Ishikawa (cell line): ENCODE data around the gene RPL15.
A peak's percentile ranks its signal among the peaks of the same experiment; 100 is the strongest.

ENCODE experiments used
- CEBPB ChIP-seq: IDR thresholded peaks from 2 replicates; pipeline ENCODE4 v1.6.1; 2012
- CREB1 ChIP-seq: IDR thresholded peaks from 2 replicates; pipeline ENCODE4 v1.6.1; 2012; ENCODE audit warnings: low read depth
- EGR1 ChIP-seq: IDR thresholded peaks from 2 replicates; pipeline ENCODE4 v1.6.1; 2012
- EP300 ChIP-seq: IDR thresholded peaks from 2 replicates; pipeline ENCODE4 v1.6.1; 2012; ENCODE audit warnings: borderline replicate concordance
- FOXM1 ChIP-seq: IDR thresholded peaks from 2 replicates; pipeline ENCODE4 v1.6.1; 2012; ENCODE audit warnings: low read depth, borderline replicate concordance
- NFIC ChIP-seq: IDR thresholded peaks from 2 replicates; pipeline ENCODE4 v1.6.1; 2012
- RAD21 ChIP-seq: IDR thresholded peaks from 2 replicates; pipeline ENCODE4 v1.6.1; 2012; ENCODE audit warnings: low read depth
- TAF1 ChIP-seq: IDR thresholded peaks from 2 replicates; pipeline ENCODE4 v1.6.1; 2012; ENCODE audit warnings: low read depth, mild to moderate bottlenecking
- TCF12 ChIP-seq: IDR thresholded peaks from 2 replicates; pipeline ENCODE4 v1.6.1; 2012; ENCODE audit warnings: low read depth
- TEAD4 ChIP-seq: IDR thresholded peaks from 2 replicates; pipeline ENCODE4 v1.6.1; 2012
- YY1 ChIP-seq: IDR thresholded peaks from 2 replicates; pipeline ENCODE4 v1.6.1; 2012; ENCODE audit warnings: low read depth
- ZBTB7A ChIP-seq: IDR thresholded peaks from 2 replicates; pipeline ENCODE4 v1.6.1; 2012; ENCODE audit warnings: low read depth
- TF ChIP-seq, protein P1 (sequence below): IDR thresholded peaks from 2 replicates; pipeline ENCODE4 v1.6.1; 2012
- TF ChIP-seq, protein P2 (sequence below): IDR thresholded peaks from 2 replicates; pipeline ENCODE4 v1.6.1; 2012
- TF ChIP-seq, protein P3 (sequence below): IDR thresholded peaks from 2 replicates; pipeline ENCODE4 v1.6.1; 2012; ENCODE audit warnings: low read depth, mild to moderate bottlenecking

RPL15 gene

DNA sequence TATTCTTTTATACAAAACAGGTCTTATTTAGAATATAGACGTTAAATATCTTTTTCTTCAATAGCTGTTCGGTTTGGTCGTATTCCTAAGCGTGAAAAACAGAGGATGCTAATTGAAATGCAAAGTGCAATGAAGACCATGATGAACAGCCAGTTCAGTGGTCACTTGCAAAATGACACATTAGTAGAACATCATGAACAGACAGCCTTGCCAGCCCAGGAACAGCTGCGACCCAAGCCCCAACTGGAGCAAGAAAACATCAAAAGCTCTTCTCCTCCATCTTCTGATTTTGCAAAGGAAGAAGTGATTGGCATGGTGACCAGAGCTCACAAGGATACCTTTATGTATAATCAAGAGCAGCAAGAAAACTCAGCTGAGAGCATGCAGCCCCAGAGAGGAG is 45.0 kb downstream of the RPL15 start:
- TF ChIP-seq, protein P1, sequence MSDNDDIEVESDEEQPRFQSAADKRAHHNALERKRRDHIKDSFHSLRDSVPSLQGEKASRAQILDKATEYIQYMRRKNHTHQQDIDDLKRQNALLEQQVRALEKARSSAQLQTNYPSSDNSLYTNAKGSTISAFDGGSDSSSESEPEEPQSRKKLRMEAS = no peak
- TF ChIP-seq YY1 = no peak
- no peak for TF ChIP-seq NFIC
- TF ChIP-seq TAF1 = no peak
- no peak for TF ChIP-seq ZBTB7A
- TF ChIP-seq FOXM1 = no peak

DNA sequence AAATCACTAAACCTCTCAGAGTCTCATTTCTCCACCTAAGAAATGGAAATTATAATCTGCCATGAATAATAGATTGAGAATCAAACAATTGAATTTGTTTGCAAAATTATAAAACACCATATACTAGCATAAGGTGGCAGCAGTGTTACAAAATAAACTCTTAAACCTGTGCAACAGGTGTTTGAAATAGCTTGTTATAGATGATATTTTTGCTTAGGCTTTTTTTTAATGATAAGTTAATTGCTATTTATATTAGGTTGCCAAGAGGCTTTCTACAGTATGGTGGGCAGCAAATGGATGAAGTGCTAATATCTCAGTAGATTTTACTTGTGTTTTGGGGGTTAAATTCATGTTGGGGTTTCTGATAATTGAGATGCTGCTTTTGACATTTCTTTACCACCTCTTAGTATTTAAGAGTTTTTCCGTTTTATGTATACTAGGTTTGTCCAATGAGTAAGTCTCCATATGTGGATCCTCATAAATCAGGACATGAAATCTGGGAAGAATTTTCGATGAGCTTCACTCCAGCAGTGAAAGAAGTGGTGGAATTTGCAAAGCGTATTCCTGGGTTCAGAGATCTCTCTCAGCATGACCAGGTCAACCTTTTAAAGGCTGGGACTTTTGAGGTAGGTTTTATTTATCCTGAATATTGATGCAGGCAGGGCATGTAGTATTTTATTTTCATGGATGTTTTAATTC is 47.8 kb downstream of the RPL15 start:
- no peak for TF ChIP-seq CREB1
- TF ChIP-seq TCF12 = no peak
- TF ChIP-seq CEBPB = no peak
- TF ChIP-seq TEAD4 = no peak
- no peak for TF ChIP-seq TAF1
- TF ChIP-seq, protein P2, sequence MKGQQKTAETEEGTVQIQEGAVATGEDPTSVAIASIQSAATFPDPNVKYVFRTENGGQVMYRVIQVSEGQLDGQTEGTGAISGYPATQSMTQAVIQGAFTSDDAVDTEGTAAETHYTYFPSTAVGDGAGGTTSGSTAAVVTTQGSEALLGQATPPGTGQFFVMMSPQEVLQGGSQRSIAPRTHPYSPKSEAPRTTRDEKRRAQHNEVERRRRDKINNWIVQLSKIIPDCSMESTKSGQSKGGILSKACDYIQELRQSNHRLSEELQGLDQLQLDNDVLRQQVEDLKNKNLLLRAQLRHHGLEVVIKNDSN = no peak

DNA sequence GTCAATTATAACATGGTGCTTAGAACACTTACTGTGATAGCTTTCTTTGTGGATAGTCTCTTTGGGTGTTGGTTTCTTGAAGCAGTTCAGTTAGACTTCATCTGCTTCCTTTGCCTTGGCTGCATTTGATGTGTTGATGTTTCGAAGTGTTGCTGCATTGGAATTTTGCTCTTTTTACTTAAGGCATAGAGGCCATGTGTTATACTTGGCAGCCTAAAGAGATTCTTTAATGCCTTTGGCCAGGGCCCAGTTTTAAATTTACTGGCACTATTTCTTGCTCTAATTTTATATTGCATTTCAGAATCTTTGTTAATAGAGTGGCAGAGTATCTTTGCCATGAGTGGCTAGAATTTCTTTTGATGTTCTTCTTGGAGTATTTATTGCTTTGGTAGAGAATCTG is 49.4 kb downstream of the RPL15 start:
- TF ChIP-seq, protein P3, sequence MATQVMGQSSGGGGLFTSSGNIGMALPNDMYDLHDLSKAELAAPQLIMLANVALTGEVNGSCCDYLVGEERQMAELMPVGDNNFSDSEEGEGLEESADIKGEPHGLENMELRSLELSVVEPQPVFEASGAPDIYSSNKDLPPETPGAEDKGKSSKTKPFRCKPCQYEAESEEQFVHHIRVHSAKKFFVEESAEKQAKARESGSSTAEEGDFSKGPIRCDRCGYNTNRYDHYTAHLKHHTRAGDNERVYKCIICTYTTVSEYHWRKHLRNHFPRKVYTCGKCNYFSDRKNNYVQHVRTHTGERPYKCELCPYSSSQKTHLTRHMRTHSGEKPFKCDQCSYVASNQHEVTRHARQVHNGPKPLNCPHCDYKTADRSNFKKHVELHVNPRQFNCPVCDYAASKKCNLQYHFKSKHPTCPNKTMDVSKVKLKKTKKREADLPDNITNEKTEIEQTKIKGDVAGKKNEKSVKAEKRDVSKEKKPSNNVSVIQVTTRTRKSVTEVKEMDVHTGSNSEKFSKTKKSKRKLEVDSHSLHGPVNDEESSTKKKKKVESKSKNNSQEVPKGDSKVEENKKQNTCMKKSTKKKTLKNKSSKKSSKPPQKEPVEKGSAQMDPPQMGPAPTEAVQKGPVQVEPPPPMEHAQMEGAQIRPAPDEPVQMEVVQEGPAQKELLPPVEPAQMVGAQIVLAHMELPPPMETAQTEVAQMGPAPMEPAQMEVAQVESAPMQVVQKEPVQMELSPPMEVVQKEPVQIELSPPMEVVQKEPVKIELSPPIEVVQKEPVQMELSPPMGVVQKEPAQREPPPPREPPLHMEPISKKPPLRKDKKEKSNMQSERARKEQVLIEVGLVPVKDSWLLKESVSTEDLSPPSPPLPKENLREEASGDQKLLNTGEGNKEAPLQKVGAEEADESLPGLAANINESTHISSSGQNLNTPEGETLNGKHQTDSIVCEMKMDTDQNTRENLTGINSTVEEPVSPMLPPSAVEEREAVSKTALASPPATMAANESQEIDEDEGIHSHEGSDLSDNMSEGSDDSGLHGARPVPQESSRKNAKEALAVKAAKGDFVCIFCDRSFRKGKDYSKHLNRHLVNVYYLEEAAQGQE = no peak
- TF ChIP-seq YY1 (no peak), CREB1 (no peak), TAF1 (no peak), NFIC (no peak), RAD21 (no peak), FOXM1 (no peak), TCF12 (no peak)

DNA sequence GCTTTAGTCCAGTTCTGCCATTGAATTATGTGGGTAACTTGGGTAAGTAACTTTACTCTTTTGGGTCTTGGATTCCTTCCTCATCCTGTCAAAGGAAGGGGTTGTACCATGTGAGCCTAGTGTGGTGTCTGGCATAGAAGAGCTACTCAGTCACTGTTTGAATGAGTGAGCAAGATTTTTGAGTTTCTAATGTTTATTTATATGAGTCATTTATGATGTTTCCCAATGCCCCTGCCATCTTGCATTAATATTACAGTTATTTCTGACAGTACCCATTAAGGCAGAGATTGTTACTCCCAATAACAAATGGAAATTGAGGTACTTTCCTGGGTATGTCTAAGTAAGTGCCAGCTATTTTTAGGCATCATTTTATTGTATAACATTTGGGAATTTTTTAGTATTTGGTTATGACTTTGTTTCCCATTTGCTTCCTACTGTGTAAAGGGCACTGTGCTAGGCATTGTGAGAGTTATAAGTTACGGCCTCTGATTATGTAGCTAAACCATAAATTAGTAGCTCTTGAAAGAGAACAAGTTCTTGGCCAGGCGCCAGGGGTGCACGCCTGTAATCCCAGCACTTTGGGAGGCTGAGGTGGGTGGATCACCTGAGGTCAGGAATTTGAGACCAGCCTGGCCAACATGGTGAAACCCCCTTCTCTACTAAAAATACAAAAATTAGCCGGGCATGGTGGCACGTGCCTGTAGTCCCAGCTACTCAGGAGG is 51.7 kb downstream of the RPL15 start:
- peak; percentile 35; the same call in 1 of the 2 replicates for TF ChIP-seq TCF12
- peak; percentile 77 for TF ChIP-seq NFIC
- no peak for TF ChIP-seq TAF1

DNA sequence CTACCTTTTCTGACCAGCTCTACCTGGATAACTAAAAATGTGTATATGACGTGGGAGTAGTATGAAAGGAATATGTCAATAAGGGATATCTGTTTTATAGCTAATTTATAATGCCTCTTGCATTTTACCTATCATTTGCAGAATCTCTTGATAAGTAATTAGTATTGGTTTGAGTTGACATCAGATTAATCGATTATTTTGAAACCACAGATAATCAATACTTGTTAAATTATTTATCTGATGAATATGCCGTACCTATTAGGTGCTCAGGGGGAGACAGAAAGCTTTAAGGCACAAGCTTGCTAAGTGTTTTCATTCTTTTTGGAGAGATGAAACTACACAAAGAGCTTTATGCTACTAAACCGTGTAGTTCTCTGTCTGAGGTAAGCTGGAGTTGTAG is 52.5 kb downstream of the RPL15 start:
- no peak for TF ChIP-seq FOXM1
- TF ChIP-seq ZBTB7A = no peak
- no peak for TF ChIP-seq YY1
- no peak for TF ChIP-seq TCF12
- TF ChIP-seq RAD21 = no peak
- no peak for TF ChIP-seq EGR1
- TF ChIP-seq TAF1 = no peak
- TF ChIP-seq, protein P1 = no peak
- no peak for TF ChIP-seq EP300
- TF ChIP-seq NFIC = no peak
- no peak for TF ChIP-seq CREB1
